Stimulated activated CD8-positive, alpha-beta memory T cell treated with anti-CD3 and anti-CD28 coated beads, Interleukin-4, amount 100 ng/mL, for 24 hours (primary cell): Measurements from ENCODE around the gene MAFG.

ENCODE experiments used
- DNase-seq: peaks from one replicate; pipeline ENCODE4 v3.0.0-alpha.2; 2020; ENCODE audit warnings: low read depth

MAFG gene

GRCh38 chr17:81909966-81910839 lies 17.3 kb downstream of the MAFG start:
- no peak for DNase-seq

GRCh38 chr17:81909231-81909630 lies 18.3 kb downstream of the MAFG start:
- no peak for DNase-seq

- no peak for DNase-seq
Measured at GRCh38 chr17:81908793-81909192, 18.7 kb downstream of the MAFG start.

GRCh38 chr17:81907219-81908145 lies 20.1 kb downstream of the MAFG start:
- DNase-seq = no peak

- DNase-seq = no peak
Measured at GRCh38 chr17:81906476-81907218, 20.9 kb downstream of the MAFG start.

GRCh38 chr17:81905993-81906392 lies 21.5 kb downstream of the MAFG start:
- DNase-seq = no peak

GRCh38 chr17:81905424-81905875 lies 22.1 kb downstream of the MAFG start:
- no peak for DNase-seq

GRCh38 chr17:81904600-81905423 lies 22.7 kb downstream of the MAFG start:
- no peak for DNase-seq

GRCh38 chr17:81903896-81904599 lies 23.5 kb downstream of the MAFG start:
- DNase-seq = no peak

GRCh38 chr17:81903415-81903831 lies 24.1 kb downstream of the MAFG start:
- no peak for DNase-seq

GRCh38 chr17:81902653-81903414 lies 24.7 kb downstream of the MAFG start:
- no peak for DNase-seq

GRCh38 chr17:81902023-81902652 lies 25.4 kb downstream of the MAFG start, which contains the start of gene NPB:
TSS of gene NPB (plus strand) at chr17:81902238. CDS start at chr17:81902278, 40 bp downstream.
- no peak for DNase-seq

GRCh38 chr17:81901167-81902022 lies 26.1 kb downstream of the MAFG start:
- DNase-seq = no peak

- no peak for DNase-seq
Measured at GRCh38 chr17:81900181-81900820, 27.2 kb downstream of the MAFG start.

GRCh38 chr17:81899514-81900166 lies 27.9 kb downstream of the MAFG start:
- DNase-seq = no peak

- no peak for DNase-seq
Measured at GRCh38 chr17:81898885-81899284, 28.6 kb downstream of the MAFG start.
